HepG2 (cell line): ENCODE results near the gene BTF3L4. TPM values are rescaled to one million over a fixed set of nuclear protein-coding genes. Genes with fewer than 3 reads are reported as not detected.

Experiments
- CENPT ChIP-seq: sonication (generic); formaldehyde crosslinking; IDR thresholded peaks from 2 replicates; pipeline ENCODE4 v1.8.0; 2022; ENCODE audit warnings: low read depth, mild to moderate bottlenecking, moderate library complexity, missing genetic modification reagents
- DZIP1 ChIP-seq: sonication (generic); formaldehyde crosslinking; IDR thresholded peaks from 2 replicates; pipeline ENCODE4 v1.5.0; 2020; ENCODE audit warnings: mild to moderate bottlenecking, missing genetic modification reagents
- HINFP ChIP-seq: sonication (generic); formaldehyde crosslinking; IDR thresholded peaks from 2 replicates; pipeline ENCODE4 v1.4.0; 2020; ENCODE audit warnings: low read depth, mild to moderate bottlenecking, missing genetic modification reagents
- RNF2 ChIP-seq: fragments of 450-650 bp; conservative IDR thresholded peaks from 2 replicates; pipeline ENCODE4 v1.6.1; 2016; ENCODE audit warnings: low read depth
- TAF15 ChIP-seq: fragments of 200-400 bp; formaldehyde crosslinking; IDR thresholded peaks from one replicate; pipeline ENCODE4 v1.6.1; 2018; ENCODE audit warnings: mild to moderate bottlenecking, low read depth, low read length; ENCODE audit not compliant: poor library complexity, severe bottlenecking
- TARDBP ChIP-seq: sonication (generic); formaldehyde crosslinking; IDR thresholded peaks from 2 replicates; pipeline ENCODE4 v1.8.0; 2022; ENCODE audit warnings: mild to moderate bottlenecking, missing genetic modification reagents
- XBP1 ChIP-seq: sonication (generic); formaldehyde crosslinking; IDR thresholded peaks from 2 replicates; pipeline ENCODE4 v1.5.0; 2020; ENCODE audit warnings: missing genetic modification reagents
- ZNF660 ChIP-seq: sonication (generic); formaldehyde crosslinking; IDR thresholded peaks from 2 replicates; pipeline ENCODE4 v1.5.1; 2020; ENCODE audit warnings: mild to moderate bottlenecking, low read depth, missing genetic modification reagents, borderline replicate concordance
- polyA plus RNA-seq, 8 experiments: library from polyadenylated mRNA; depleted of rRNA in 3 of 8; stranded (reverse) in 7 of 8; unstranded in 1 of 8; fragments of >200 nt; fragmentation: Illumina TruSeq in 4 of 8; extraction: Trizol in 4 of 8; gene quantifications; 2 replicates each; pipeline versions ENCODE4 v1.2.1 to v1.2.3, GENCODE V29; 2011 to 2016; ENCODE audit warnings: low read depth in 4 of 8, missing spikeins in 1 of 8, mixed read lengths in 1 of 8; ENCODE audit not compliant: insufficient read depth in 1 of 8
- total RNA-seq, 5 experiments: library from RNA; depleted of rRNA; stranded (reverse); fragments of >200 nt; fragmentation: Illumina TruSeq; extraction: Trizol; gene quantifications; 2 replicates each; pipeline ENCODE4 v1.2.3, GENCODE V29; 2016; ENCODE audit warnings: low read depth in 1 of 5
- TF ChIP-seq, protein P1 (sequence below): sonication (generic); formaldehyde crosslinking; IDR thresholded peaks from 2 replicates; pipeline ENCODE4 v1.5.0; 2020; ENCODE audit warnings: mild to moderate bottlenecking, low read depth, missing genetic modification reagents, borderline replicate concordance
- TF ChIP-seq, protein P2 (sequence below): sonication (generic); formaldehyde crosslinking; IDR thresholded peaks from 2 replicates; pipeline ENCODE4 v1.4.0; 2020; ENCODE audit warnings: low read depth, missing genetic modification reagents
- TF ChIP-seq, protein P3 (sequence below): sonication (generic); formaldehyde crosslinking; IDR thresholded peaks from 2 replicates; pipeline ENCODE4 v1.4.0; 2020; ENCODE audit warnings: missing genetic modification reagents

The BTF3L4 gene
- total and polyA plus RNA-seq, 2 of the 13 experiments (the other 11 are each of a cell fraction or from before 2014, with no cell fraction given), result 59.0 to 74.3 TPM

GRCh38 chr1:52055066-52055865 lies 829 bp upstream of the BTF3L4 start, which contains the start of gene TXNDC12 (continued):
- TF ChIP-seq, protein P1, sequence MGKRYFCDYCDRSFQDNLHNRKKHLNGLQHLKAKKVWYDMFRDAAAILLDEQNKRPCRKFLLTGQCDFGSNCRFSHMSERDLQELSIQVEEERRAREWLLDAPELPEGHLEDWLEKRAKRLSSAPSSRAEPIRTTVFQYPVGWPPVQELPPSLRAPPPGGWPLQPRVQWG, result no peak
- TF ChIP-seq TAF15 (no peak), ZNF660 (CRISPR knock-in tag) (0 out of 2 replicates have a peak, but pooled peaks have one; percentile 61), TARDBP (CRISPR knock-in tag) (peak; percentile 64; the same call in 1 of the 2 replicates), XBP1 (CRISPR knock-in tag) (no peak), RNF2 (0 out of 2 replicates have a peak, but pooled peaks have one; percentile 27), DZIP1 (CRISPR knock-in tag) (no peak), HINFP (peak; percentile 94; the same call in 1 of the 2 replicates), CENPT (CRISPR knock-in tag) (no peak)
- TF ChIP-seq, protein P2, sequence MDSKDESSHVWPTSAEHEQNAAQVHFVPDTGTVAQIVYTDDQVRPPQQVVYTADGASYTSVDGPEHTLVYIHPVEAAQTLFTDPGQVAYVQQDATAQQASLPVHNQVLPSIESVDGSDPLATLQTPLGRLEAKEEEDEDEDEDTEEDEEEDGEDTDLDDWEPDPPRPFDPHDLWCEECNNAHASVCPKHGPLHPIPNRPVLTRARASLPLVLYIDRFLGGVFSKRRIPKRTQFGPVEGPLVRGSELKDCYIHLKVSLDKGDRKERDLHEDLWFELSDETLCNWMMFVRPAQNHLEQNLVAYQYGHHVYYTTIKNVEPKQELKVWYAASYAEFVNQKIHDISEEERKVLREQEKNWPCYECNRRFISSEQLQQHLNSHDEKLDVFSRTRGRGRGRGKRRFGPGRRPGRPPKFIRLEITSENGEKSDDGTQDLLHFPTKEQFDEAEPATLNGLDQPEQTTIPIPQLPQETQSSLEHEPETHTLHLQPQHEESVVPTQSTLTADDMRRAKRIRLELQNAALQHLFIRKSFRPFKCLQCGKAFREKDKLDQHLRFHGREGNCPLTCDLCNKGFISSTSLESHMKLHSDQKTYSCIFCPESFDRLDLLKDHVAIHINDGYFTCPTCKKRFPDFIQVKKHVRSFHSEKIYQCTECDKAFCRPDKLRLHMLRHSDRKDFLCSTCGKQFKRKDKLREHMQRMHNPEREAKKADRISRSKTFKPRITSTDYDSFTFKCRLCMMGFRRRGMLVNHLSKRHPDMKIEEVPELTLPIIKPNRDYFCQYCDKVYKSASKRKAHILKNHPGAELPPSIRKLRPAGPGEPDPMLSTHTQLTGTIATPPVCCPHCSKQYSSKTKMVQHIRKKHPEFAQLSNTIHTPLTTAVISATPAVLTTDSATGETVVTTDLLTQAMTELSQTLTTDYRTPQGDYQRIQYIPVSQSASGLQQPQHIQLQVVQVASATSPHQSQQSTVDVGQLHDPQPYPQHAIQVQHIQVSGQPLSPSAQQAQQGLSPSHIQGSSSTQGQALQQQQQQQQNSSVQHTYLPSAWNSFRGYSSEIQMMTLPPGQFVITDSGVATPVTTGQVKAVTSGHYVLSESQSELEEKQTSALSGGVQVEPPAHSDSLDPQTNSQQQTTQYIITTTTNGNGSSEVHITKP (CRISPR knock-in tag), result peak; percentile 62; the same call in 1 of the 2 replicates
- TF ChIP-seq, protein P3, sequence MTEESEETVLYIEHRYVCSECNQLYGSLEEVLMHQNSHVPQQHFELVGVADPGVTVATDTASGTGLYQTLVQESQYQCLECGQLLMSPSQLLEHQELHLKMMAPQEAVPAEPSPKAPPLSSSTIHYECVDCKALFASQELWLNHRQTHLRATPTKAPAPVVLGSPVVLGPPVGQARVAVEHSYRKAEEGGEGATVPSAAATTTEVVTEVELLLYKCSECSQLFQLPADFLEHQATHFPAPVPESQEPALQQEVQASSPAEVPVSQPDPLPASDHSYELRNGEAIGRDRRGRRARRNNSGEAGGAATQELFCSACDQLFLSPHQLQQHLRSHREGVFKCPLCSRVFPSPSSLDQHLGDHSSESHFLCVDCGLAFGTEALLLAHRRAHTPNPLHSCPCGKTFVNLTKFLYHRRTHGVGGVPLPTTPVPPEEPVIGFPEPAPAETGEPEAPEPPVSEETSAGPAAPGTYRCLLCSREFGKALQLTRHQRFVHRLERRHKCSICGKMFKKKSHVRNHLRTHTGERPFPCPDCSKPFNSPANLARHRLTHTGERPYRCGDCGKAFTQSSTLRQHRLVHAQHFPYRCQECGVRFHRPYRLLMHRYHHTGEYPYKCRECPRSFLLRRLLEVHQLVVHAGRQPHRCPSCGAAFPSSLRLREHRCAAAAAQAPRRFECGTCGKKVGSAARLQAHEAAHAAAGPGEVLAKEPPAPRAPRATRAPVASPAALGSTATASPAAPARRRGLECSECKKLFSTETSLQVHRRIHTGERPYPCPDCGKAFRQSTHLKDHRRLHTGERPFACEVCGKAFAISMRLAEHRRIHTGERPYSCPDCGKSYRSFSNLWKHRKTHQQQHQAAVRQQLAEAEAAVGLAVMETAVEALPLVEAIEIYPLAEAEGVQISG (CRISPR knock-in tag), result peak; percentile 80
- TF ChIP-seq, all 625 proteins: peak for 283
